H1 (cell line): ENCODE results near the gene YIPF6. TPM values are rescaled to one million over a fixed set of nuclear protein-coding genes. Genes with fewer than 3 reads are reported as not detected.

Source experiments
- CTCF ChIA-PET: fragments of 300-600 bp; sonication (Branson Sonifier 250); formaldehyde crosslinking; loops from one replicate; lab custom pipeline; 2021; ENCODE audit not compliant: partially characterized antibody; lab: Charles Lee
- POLR2A ChIA-PET: fragments of 300-600 bp; sonication (Branson Sonifier 250); formaldehyde crosslinking; loops from one replicate; lab custom pipeline; 2021; ENCODE audit warnings: inconsistent platforms; ENCODE audit not compliant: partially characterized antibody; lab: Charles Lee
- DNase-seq, 2 experiments: peaks; one replicate each; pipeline versions ENCODE4 v3.0.0 to v3.0.0-alpha.2; 2010 to 2022; ENCODE audit warnings: low spot score in 2 of 2, low read depth in 1 of 2, mixed read lengths in 1 of 2
- FAIRE-seq: peaks from 2 replicates; lab custom pipeline; 2011; peaks lifted over from hg19 to GRCh38; lab: Jason Lieb, UNC
- H2AFZ ChIP-seq: 2 replicates; pipeline ENCODE4 v1.8.1; 2012; ENCODE audit warnings: low read length, inconsistent platforms
- H2AK5ac ChIP-seq: 2 replicates; pipeline ENCODE4 v1.6.1; 2013; ENCODE audit warnings: low read depth, low read length
- H2BK120ac ChIP-seq: replicated peaks from 2 replicates; pipeline ENCODE3; 2013; ENCODE audit warnings: low read depth, low read length, inconsistent platforms
- H2BK12ac ChIP-seq: 2 replicates; pipeline ENCODE4 v1.6.1; 2013; ENCODE audit warnings: low read depth, low read length
- H2BK15ac ChIP-seq: 2 replicates; pipeline ENCODE4 v1.6.1; 2013; ENCODE audit warnings: low read length
- H2BK20ac ChIP-seq: 2 replicates; pipeline ENCODE4 v1.6.1; 2013; ENCODE audit warnings: low read length
- H2BK5ac ChIP-seq: 2 replicates; pipeline ENCODE4 v1.6.1; 2013; ENCODE audit warnings: low read depth, low read length
- H3K14ac ChIP-seq: 2 replicates; pipeline ENCODE4 v1.6.1; 2013; ENCODE audit warnings: inconsistent platforms; ENCODE audit not compliant: insufficient read length
- H3K18ac ChIP-seq: 2 replicates; pipeline ENCODE4 v1.6.1; 2013; ENCODE audit warnings: low read length; ENCODE audit errors: extremely low read depth
- H3K23ac ChIP-seq: 2 replicates; pipeline ENCODE4 v1.6.1; 2013; ENCODE audit warnings: inconsistent platforms; ENCODE audit not compliant: insufficient read length
- H3K23me2 ChIP-seq: 2 replicates; pipeline ENCODE4 v1.6.1; 2013; ENCODE audit warnings: low read depth, low read length
- H3K27ac ChIP-seq: 2 replicates; pipeline ENCODE4 v1.6.1; 2011; ENCODE audit warnings: low read depth, low read length, inconsistent platforms
- H3K27me3 ChIP-seq, 4 experiments: replicated peaks in 1 of 4; 1 replicate in 1 of 4; 2 replicates in 3 of 4; pipeline versions ENCODE4 v1.6.1 to v1.8.1; 2011 to 2013; ENCODE audit warnings: low read length in 3 of 4, mild to moderate bottlenecking in 3 of 4, inconsistent platforms in 2 of 4, mixed read lengths in 2 of 4, moderate library complexity in 1 of 4; ENCODE audit not compliant: control insufficient read depth in 3 of 4, insufficient read depth in 3 of 4; ENCODE audit errors: extremely low read depth in 1 of 4
- H3K36me3 ChIP-seq, 4 experiments: 2 replicates each; pipeline versions ENCODE4 v1.6.1 to v1.8.1; 2011 to 2013; ENCODE audit warnings: mild to moderate bottlenecking in 4 of 4, low read length in 3 of 4, moderate library complexity in 2 of 4, control low read depth in 1 of 4, inconsistent platforms in 1 of 4; ENCODE audit not compliant: insufficient read depth in 4 of 4, control insufficient read depth in 2 of 4
- H3K4ac ChIP-seq: replicated peaks from 2 replicates; pipeline ENCODE3; 2013; ENCODE audit warnings: low read length, low read depth, mixed read lengths, inconsistent platforms; ENCODE audit not compliant: insufficient read length
- H3K4me1 ChIP-seq, 4 experiments: replicated peaks in 1 of 4; 1 replicate in 1 of 4; 2 replicates in 3 of 4; pipeline versions ENCODE4 v1.6.1 to v1.8.1; 2011 to 2013; ENCODE audit warnings: low read length in 3 of 4, inconsistent platforms in 2 of 4, mixed read lengths in 1 of 4; ENCODE audit not compliant: insufficient read depth in 4 of 4, control insufficient read depth in 3 of 4
- H3K4me2 ChIP-seq, 2 experiments: 2 replicates each; pipeline versions ENCODE4 v1.6.1 to v1.8.1; 2011 to 2013; ENCODE audit warnings: low read depth in 2 of 2, low read length in 2 of 2, control low read depth in 1 of 2, inconsistent platforms in 1 of 2, mild to moderate bottlenecking in 1 of 2; ENCODE audit not compliant: insufficient read depth in 1 of 2
- H3K4me3 ChIP-seq, 4 experiments: fragments of 200-600, 300-600 bp in 1 of 4; sonication (generic), shearing (Covaris generic), sonication (Bioruptor Twin) in 1 of 4; 2 replicates each; pipeline versions ENCODE4 v1.5.1 to v1.8.1; 2011 to 2016; ENCODE audit warnings: low read length in 4 of 4, low read depth in 3 of 4, control low read depth in 2 of 4, inconsistent platforms in 2 of 4, mild to moderate bottlenecking in 2 of 4, mixed read lengths in 1 of 4, moderate library complexity in 1 of 4; ENCODE audit not compliant: insufficient read depth in 2 of 4; ENCODE audit errors: extremely low read depth in 1 of 4
- H3K56ac ChIP-seq: replicated peaks from 2 replicates; pipeline ENCODE3; 2013; ENCODE audit warnings: low read depth, mild to moderate bottlenecking, mixed read lengths, low read length, inconsistent platforms; ENCODE audit not compliant: insufficient read length
- H3K79me1 ChIP-seq: 2 replicates; pipeline ENCODE4 v1.6.1; 2013; ENCODE audit warnings: low read depth, low read length, control low read depth
- H3K79me2 ChIP-seq, 2 experiments: 2 replicates each; pipeline versions ENCODE4 v1.6.1 to v1.8.1; 2012 to 2013; ENCODE audit warnings: low read length in 2 of 2, mild to moderate bottlenecking in 2 of 2, inconsistent platforms in 1 of 2; ENCODE audit not compliant: insufficient read depth in 2 of 2, control insufficient read depth in 1 of 2
- H3K9ac ChIP-seq, 4 experiments: replicated peaks in 1 of 4; 1 replicate in 1 of 4; 2 replicates in 3 of 4; pipeline versions ENCODE4 v1.6.1 to v1.8.1; 2011 to 2013; ENCODE audit warnings: low read depth in 3 of 4, low read length in 3 of 4, control low read depth in 2 of 4, mild to moderate bottlenecking in 2 of 4, moderate library complexity in 2 of 4, inconsistent platforms in 1 of 4; ENCODE audit errors: extremely low read depth in 1 of 4
- H3K9me3 ChIP-seq, 2 experiments: 2 replicates each; pipeline versions ENCODE4 v1.6.1 to v1.8.1; 2012 to 2013; ENCODE audit warnings: mild to moderate bottlenecking in 2 of 2, moderate library complexity in 2 of 2, control low read depth in 1 of 2, inconsistent platforms in 1 of 2, low read depth in 1 of 2, low read length in 1 of 2, mixed read lengths in 1 of 2; ENCODE audit not compliant: insufficient read depth in 2 of 2
- H4K20me1 ChIP-seq, 2 experiments: replicated peaks in 1 of 2; 2 replicates each; pipeline versions ENCODE3 to v1.8.1; 2011 to 2013; ENCODE audit warnings: inconsistent platforms in 2 of 2, low read length in 2 of 2, mild to moderate bottlenecking in 1 of 2; ENCODE audit not compliant: insufficient read depth in 2 of 2, control insufficient read depth in 1 of 2
- H4K5ac ChIP-seq: 2 replicates; pipeline ENCODE4 v1.6.1; 2013; ENCODE audit warnings: low read length, low read depth, mixed read lengths, inconsistent platforms; ENCODE audit not compliant: insufficient read length
- H4K8ac ChIP-seq: 2 replicates; pipeline ENCODE4 v1.8.0; 2013; ENCODE audit warnings: mild to moderate bottlenecking, moderate library complexity, low read length, inconsistent platforms; ENCODE audit not compliant: insufficient read depth; ENCODE audit errors: extremely low read depth
- H4K91ac ChIP-seq: replicated peaks from 2 replicates; pipeline ENCODE3; 2013; ENCODE audit warnings: low read length, mixed read lengths, inconsistent platforms; ENCODE audit not compliant: insufficient read length
- CHD2 ChIP-seq: IDR thresholded peaks from 2 replicates; pipeline ENCODE4 v1.6.1; 2012; ENCODE audit warnings: low read length, improper control_type of control experiment
- HDAC6 ChIP-seq: IDR thresholded peaks from one replicate; pipeline ENCODE4 v1.7.1; 2012; ENCODE audit warnings: low read depth, mild to moderate bottlenecking, inconsistent platforms, low read length, moderate library complexity
- ZNF274 ChIP-seq: IDR thresholded peaks from 2 replicates; pipeline ENCODE4 v1.7.0; 2012; ENCODE audit warnings: low read length, borderline replicate concordance; ENCODE audit errors: extremely low read depth
- WGBS, 2 experiments: shearing (Covaris generic) in 1 of 2; methylation state at CpG; one replicate each; pipeline versions ENCODE4 v1.1.6 to v1.1.7; 2013 to 2015; ENCODE audit warnings: low lambda C conversion rate in 2 of 2, mixed read lengths in 2 of 2, inconsistent platforms in 1 of 2, low coverage in 1 of 2, missing lambda C conversion rate in 1 of 2; ENCODE audit not compliant: insufficient replicate concordance in 2 of 2, insufficient coverage in 1 of 2, insufficient read length in 1 of 2; ENCODE audit errors: extremely low coverage in 1 of 2, missing lambda C conversion rate in 1 of 2; 5-methylcytosine and 5-hydroxymethylcytosine counted together
- polyA plus RNA-seq, 7 experiments: library from polyadenylated mRNA; depleted of rRNA in 3 of 7; stranded (reverse) in 5 of 7; unstranded in 2 of 7; fragments of >200 nt in 5 of 7; fragments of 200-250 nt in 2 of 7; gene quantifications; 1 replicate in 5 of 7; 2 replicates in 1 of 7; 4 replicates in 1 of 7; pipeline versions ENCODE4 v1.2.1 to v1.2.3, GENCODE V29; 2011 to 2013; ENCODE audit warnings: missing spikeins in 2 of 7, mixed read lengths in 2 of 7
- total RNA-seq: library from RNA; stranded (reverse); fragmentation: NEBNext Ultra II Directional; extraction: Animal tissue kit (Norgen Biotek cat#: 25700); gene quantifications from 2 replicates; pipeline ENCODE4 v1.2.1, GENCODE V29; 2021

The YIPF6 gene
- total and polyA plus RNA-seq, 2 of the 8 experiments (the other 6 are each of a cell fraction or from before 2014, with no cell fraction given): 16.9 to 34.1 TPM

GRCh38 chrX:68487254-68487653, 11.6 kb upstream of the YIPF6 start:
- no peak overlapping the region for H2AFZ ChIP-seq
- DNase-seq (no peak), FAIRE-seq (no peak)
- H3K23me2 ChIP-seq: no peaks in the 10 kb centered on the region
- no peak overlapping the region for H4K8ac ChIP-seq
- TF ChIP-seq HDAC6 (no peak), ZNF274 (no peak), CHD2 (no peak)
- no peak overlapping the region for H2BK12ac ChIP-seq
- no peak overlapping the region for H4K91ac ChIP-seq
- H2BK20ac ChIP-seq: no peak overlapping the region
- ChIA-PET CTCF (interaction anchor here (1.9 kb wide), 1 partner anchor 290 kb away, joined by 3 read pairs; no protein-coding TSS in a partner anchor), POLR2A (no interaction called here)
- H3K18ac ChIP-seq: no peak overlapping the region
- H3K27ac ChIP-seq: no peak overlapping the region
- no peaks in the 10 kb centered on the region for H3K79me2 ChIP-seq
- H3K4me2 ChIP-seq: no peak overlapping the region
- no peaks in the 10 kb centered on the region for H3K4me1 ChIP-seq
- H3K9ac ChIP-seq: no peak overlapping the region
- H3K27me3 ChIP-seq: no peaks in the 10 kb centered on the region
- H3K14ac ChIP-seq: no peak overlapping the region
- no peaks in the 10 kb centered on the region for H3K79me1 ChIP-seq
- H2AK5ac ChIP-seq: no peak overlapping the region
- H3K9me3 ChIP-seq: no peaks in the 10 kb centered on the region
- no peak overlapping the region for H4K5ac ChIP-seq
- H3K56ac ChIP-seq: no peak overlapping the region
- no peak overlapping the region for H2BK15ac ChIP-seq
- H3K4ac ChIP-seq: no peak overlapping the region
- 96% methylated on average over 3 of the region's 4 CpGs; no CpG with 5 or more reads in 1 of the 2 experiments for WGBS, 2 experiments
- no peak overlapping the region for H2BK120ac ChIP-seq
- H3K23ac ChIP-seq: no peak overlapping the region
- H3K4me3 ChIP-seq: no peak overlapping the region
- H4K20me1 ChIP-seq: no peaks in the 10 kb centered on the region
- H3K36me3 ChIP-seq: no peaks in the 10 kb centered on the region
- H2BK5ac ChIP-seq: no peak overlapping the region
